ENCODE measurements around the gene UTF1. TPM values are rescaled to one million over a fixed set of nuclear protein-coding genes. Genes with fewer than 3 reads are reported as not detected.

UTF1 gene
- polyA plus RNA-seq, 1 donor: not detected

- WGBS (ENCODE audit: insufficient coverage, low lambda C conversion rate): no CpG with 5 or more reads among the region's 40 CpGs
- no peaks in the 10 kb centered on the region for H3K4me1 ChIP-seq (ENCODE audit: control insufficient read depth, insufficient read depth, low read length)
- H3K27ac ChIP-seq (ENCODE audit: low read length): no peak overlapping the region
- H3K27me3 ChIP-seq (ENCODE audit: control insufficient read depth, insufficient read depth, low read length): no peaks in the 10 kb centered on the region
- H3K4me3 ChIP-seq (ENCODE audit: low read length): no peak overlapping the region
- peaks cover 7% of the 10 kb centered on the region for H3K36me3 ChIP-seq (ENCODE audit: control insufficient read depth, insufficient read depth, low read length)
- H3K9me3 ChIP-seq (ENCODE audit: control insufficient read depth, low read depth, low read length): no peaks in the 10 kb centered on the region
- no peak for DNase-seq
Observed at GRCh38 chr10:133196936-133197758, 32.9 kb upstream of the UTF1 start.

DNA sequence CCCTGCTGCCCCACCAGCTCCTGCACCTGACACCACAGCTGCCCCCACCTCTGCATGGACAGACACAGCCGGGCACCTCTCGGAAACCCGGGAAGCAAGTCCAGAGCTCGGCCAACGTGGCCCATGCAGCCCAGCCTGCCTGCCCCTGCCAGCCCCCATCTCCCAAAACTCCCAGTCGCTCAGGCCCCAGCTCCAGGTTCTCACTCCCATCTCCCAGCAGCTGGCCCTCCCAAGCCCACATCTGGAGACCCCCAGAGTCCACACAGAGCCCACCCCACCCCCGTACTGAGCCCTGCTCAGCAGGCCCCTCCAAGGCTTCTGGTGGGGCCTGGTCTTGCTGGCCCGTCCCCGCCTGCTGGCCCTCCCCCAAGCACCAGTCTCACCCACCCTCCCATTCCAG lies 32.2 kb upstream of the UTF1 start:
- Histone ChIP-seq H3K36me3 (ENCODE audit: control insufficient read depth, insufficient read depth, low read length) (peaks cover 12% of the 10 kb centered on the region), H3K27ac (ENCODE audit: low read length) (no peak overlapping the region), H3K9me3 (ENCODE audit: control insufficient read depth, low read depth, low read length) (no peaks in the 10 kb centered on the region), H3K4me1 (ENCODE audit: control insufficient read depth, insufficient read depth, low read length) (no peaks in the 10 kb centered on the region), H3K27me3 (ENCODE audit: control insufficient read depth, insufficient read depth, low read length) (no peaks in the 10 kb centered on the region), H3K4me3 (ENCODE audit: low read length) (no peak overlapping the region)
- no peak for DNase-seq
- WGBS (ENCODE audit: insufficient coverage, low lambda C conversion rate): no CpG with 5 or more reads among the region's 9 CpGs

- Histone ChIP-seq H3K4me3 (ENCODE audit: low read length) (no peak overlapping the region), H3K9me3 (ENCODE audit: control insufficient read depth, low read depth, low read length) (no peaks in the 10 kb centered on the region), H3K27me3 (ENCODE audit: control insufficient read depth, insufficient read depth, low read length) (no peaks in the 10 kb centered on the region), H3K4me1 (ENCODE audit: control insufficient read depth, insufficient read depth, low read length) (no peaks in the 10 kb centered on the region), H3K36me3 (ENCODE audit: control insufficient read depth, insufficient read depth, low read length) (peaks cover 12% of the 10 kb centered on the region), H3K27ac (ENCODE audit: low read length) (no peak overlapping the region)
- no peak for DNase-seq
- WGBS (ENCODE audit: insufficient coverage, low lambda C conversion rate): no CpG with 5 or more reads among the region's 26 CpGs
Observed at GRCh38 chr10:133198206-133198605, 31.8 kb upstream of the UTF1 start.

GRCh38 chr10:133198621-133199487 lies 31.2 kb upstream of the UTF1 start:
- no peak overlapping the region for H3K27ac ChIP-seq (ENCODE audit: low read length)
- 100% methylated on average over 1 of the region's 54 CpGs for WGBS (ENCODE audit: insufficient coverage, low lambda C conversion rate)
- no peaks in the 10 kb centered on the region for H3K4me1 ChIP-seq (ENCODE audit: control insufficient read depth, insufficient read depth, low read length)
- peaks cover 2% of the 10 kb centered on the region for H3K9me3 ChIP-seq (ENCODE audit: control insufficient read depth, low read depth, low read length)
- no peak for DNase-seq
- no peak overlapping the region for H3K4me3 ChIP-seq (ENCODE audit: low read length)
- no peaks in the 10 kb centered on the region for H3K27me3 ChIP-seq (ENCODE audit: control insufficient read depth, insufficient read depth, low read length)
- peaks cover 12% of the 10 kb centered on the region for H3K36me3 ChIP-seq (ENCODE audit: control insufficient read depth, insufficient read depth, low read length)

DNA sequence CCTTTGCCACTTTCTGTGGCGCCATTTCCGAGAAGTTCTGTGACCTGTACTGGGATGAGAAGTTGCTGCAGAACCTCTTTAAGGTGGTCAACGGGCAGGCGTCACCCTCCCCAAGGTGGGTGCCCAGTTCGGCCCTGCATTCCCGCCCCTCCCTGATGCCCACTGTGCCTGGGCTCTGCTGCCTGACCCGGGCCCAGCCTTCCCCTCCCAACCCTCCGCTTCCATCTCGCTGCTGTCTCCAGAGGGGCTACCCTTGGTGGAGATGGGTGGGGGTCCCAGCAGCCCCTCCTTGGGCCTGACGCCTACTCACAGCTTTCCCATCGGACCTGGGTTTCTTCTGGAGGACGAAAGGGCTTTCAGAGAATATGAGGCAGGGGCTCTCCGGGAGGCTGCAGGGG lies 30.5 kb upstream of the UTF1 start:
- no peak overlapping the region for H3K4me3 ChIP-seq (ENCODE audit: low read length)
- no CpG with 5 or more reads among the region's 13 CpGs for WGBS (ENCODE audit: insufficient coverage, low lambda C conversion rate)
- H3K9me3 ChIP-seq (ENCODE audit: control insufficient read depth, low read depth, low read length): peaks cover 4% of the 10 kb centered on the region
- no peaks in the 10 kb centered on the region for H3K27me3 ChIP-seq (ENCODE audit: control insufficient read depth, insufficient read depth, low read length)
- H3K36me3 ChIP-seq (ENCODE audit: control insufficient read depth, insufficient read depth, low read length): peaks cover 14% of the 10 kb centered on the region
- no peak overlapping the region for H3K27ac ChIP-seq (ENCODE audit: low read length)
- no peaks in the 10 kb centered on the region for H3K4me1 ChIP-seq (ENCODE audit: control insufficient read depth, insufficient read depth, low read length)
- DNase-seq: no peak

DNA sequence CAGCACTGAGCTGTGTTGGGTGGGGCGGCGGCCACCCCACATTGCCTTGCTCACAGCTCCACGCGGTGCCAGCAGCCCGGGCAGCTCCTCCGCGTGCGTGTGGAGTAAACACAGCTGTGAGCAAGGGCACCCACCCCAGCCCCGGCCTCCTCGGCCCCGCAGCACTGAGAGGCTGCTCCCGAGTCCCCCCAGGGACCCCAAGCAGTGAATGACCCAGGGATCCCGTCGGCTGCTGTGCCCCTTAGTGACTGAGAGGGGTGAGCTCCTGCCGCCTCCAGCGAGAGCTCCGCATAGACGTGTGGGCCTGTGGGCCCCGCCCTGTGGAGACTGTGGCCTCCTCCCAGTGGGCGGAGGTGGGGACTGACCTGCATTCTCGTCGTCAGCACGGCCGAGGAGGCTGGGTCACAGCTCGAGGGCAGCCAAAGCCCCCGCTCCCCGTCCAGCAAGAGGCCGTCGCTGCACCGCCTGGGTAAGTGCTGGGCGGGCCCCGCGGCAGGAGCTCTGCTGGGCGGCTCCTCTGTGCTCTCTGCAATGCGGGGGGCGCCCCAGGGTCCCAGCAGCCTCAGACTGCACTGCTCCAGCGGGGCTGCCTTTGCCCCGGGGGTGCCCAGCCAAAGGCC lies 29.9 kb upstream of the UTF1 start:
- no peaks in the 10 kb centered on the region for H3K4me1 ChIP-seq (ENCODE audit: control insufficient read depth, insufficient read depth, low read length)
- DNase-seq: no peak
- H3K36me3 ChIP-seq (ENCODE audit: control insufficient read depth, insufficient read depth, low read length): peaks cover 14% of the 10 kb centered on the region
- H3K27me3 ChIP-seq (ENCODE audit: control insufficient read depth, insufficient read depth, low read length): no peaks in the 10 kb centered on the region
- peaks cover 4% of the 10 kb centered on the region for H3K9me3 ChIP-seq (ENCODE audit: control insufficient read depth, low read depth, low read length)
- H3K27ac ChIP-seq (ENCODE audit: low read length): no peak overlapping the region
- H3K4me3 ChIP-seq (ENCODE audit: low read length): no peak overlapping the region
- WGBS (ENCODE audit: insufficient coverage, low lambda C conversion rate): no CpG with 5 or more reads among the region's 38 CpGs

DNA sequence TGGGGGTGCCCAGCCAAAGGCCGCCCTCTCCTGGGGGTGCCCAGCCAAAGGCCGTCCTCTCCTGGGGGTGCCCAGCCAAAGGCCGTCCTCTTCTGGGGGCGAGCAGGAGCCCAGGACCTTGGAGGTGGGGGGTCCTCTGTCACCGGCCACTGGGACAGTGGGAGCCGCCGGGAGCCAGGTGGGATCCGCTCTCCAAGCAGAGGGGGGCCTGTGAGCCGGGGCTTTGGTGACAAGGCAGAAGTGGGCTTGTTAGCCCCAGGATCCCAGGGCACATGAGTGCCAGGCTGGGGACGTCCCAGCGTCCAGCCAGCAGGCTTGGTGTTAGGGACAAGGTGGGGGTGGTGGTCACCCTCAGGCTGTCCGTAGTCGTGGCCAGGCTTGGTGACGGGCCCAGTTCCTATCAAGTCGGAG lies 29.4 kb upstream of the UTF1 start:
- H3K27me3 ChIP-seq (ENCODE audit: control insufficient read depth, insufficient read depth, low read length): no peaks in the 10 kb centered on the region

DNA sequence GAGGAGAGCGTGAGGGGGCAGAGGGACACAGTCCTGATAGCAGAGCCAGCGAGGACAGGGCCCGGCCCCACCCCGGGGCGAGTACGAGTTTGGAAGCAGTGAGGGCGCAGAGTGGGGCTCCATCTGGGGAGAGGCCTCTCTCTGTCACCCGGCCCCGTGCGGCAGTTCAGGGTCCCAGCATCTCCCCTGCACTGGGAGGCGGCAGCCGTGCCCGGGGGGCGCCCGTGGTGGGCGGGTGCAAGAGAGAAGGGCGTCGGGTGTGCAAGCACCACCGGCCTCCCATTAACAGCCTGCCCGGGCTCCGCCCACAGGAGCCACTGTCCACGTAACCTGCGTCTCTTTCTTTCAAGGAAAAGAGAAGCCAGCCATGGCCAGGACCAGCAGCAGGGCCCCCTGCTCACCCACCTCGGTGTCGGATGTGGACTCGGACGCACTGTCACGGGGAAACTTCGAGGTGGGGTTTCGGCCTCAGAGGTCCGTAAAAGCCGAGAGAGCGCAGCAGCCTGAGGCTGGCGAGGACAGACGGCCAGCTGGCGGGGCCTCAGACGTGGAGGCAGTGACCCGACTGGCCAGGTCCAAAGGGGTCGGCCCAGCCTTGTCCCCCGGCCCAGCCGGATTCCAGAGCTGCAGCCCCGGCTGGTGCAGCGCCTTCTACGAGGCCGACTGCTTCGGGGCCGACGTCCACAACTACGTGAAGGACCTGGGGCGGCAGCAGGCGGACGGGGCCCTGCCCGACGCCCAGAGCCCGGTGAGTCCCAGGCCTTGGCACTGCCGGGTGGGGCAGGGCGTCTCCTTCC lies 28.7 kb upstream of the UTF1 start:
- Histone ChIP-seq H3K36me3 (ENCODE audit: control insufficient read depth, insufficient read depth, low read length) (peaks cover 14% of the 10 kb centered on the region), H3K27ac (ENCODE audit: low read length) (no peak overlapping the region), H3K4me3 (ENCODE audit: low read length) (no peak overlapping the region), H3K27me3 (ENCODE audit: control insufficient read depth, insufficient read depth, low read length) (no peaks in the 10 kb centered on the region), H3K4me1 (ENCODE audit: control insufficient read depth, insufficient read depth, low read length) (no peaks in the 10 kb centered on the region), H3K9me3 (ENCODE audit: control insufficient read depth, low read depth, low read length) (peaks cover 4% of the 10 kb centered on the region)
- no peak for DNase-seq
- no CpG with 5 or more reads among the region's 57 CpGs for WGBS (ENCODE audit: insufficient coverage, low lambda C conversion rate)

More for the DNA sequence above, 29.4 kb upstream of the UTF1 start:
- Histone ChIP-seq H3K4me1 (ENCODE audit: control insufficient read depth, insufficient read depth, low read length) (no peaks in the 10 kb centered on the region), H3K4me3 (ENCODE audit: low read length) (no peak overlapping the region), H3K9me3 (ENCODE audit: control insufficient read depth, low read depth, low read length) (peaks cover 4% of the 10 kb centered on the region), H3K27ac (ENCODE audit: low read length) (no peak overlapping the region), H3K36me3 (ENCODE audit: control insufficient read depth, insufficient read depth, low read length) (peaks cover 14% of the 10 kb centered on the region)
- WGBS (ENCODE audit: insufficient coverage, low lambda C conversion rate): no CpG with 5 or more reads among the region's 15 CpGs
- DNase-seq: no peak

GRCh38 chr10:133201948-133202725 lies 27.9 kb upstream of the UTF1 start:
- Histone ChIP-seq H3K4me3 (ENCODE audit: low read length) (no peak overlapping the region), H3K4me1 (ENCODE audit: control insufficient read depth, insufficient read depth, low read length) (no peaks in the 10 kb centered on the region), H3K36me3 (ENCODE audit: control insufficient read depth, insufficient read depth, low read length) (peaks cover 14% of the 10 kb centered on the region), H3K27me3 (ENCODE audit: control insufficient read depth, insufficient read depth, low read length) (no peaks in the 10 kb centered on the region), H3K9me3 (ENCODE audit: control insufficient read depth, low read depth, low read length) (peaks cover 4% of the 10 kb centered on the region), H3K27ac (ENCODE audit: low read length) (no peak overlapping the region)
- WGBS (ENCODE audit: insufficient coverage, low lambda C conversion rate): no CpG with 5 or more reads among the region's 29 CpGs
- DNase-seq: no peak
